Stomach (tissue), 9 donors: ENCODE results near the gene ZDHHC3. TPM values are rescaled to one million over a fixed set of nuclear protein-coding genes. Genes with fewer than 3 reads are reported as not detected.

Experiments used
- DNase-seq, 2 donors: peaks; one replicate each; pipeline versions ENCODE4 v3.0.0 to v3.0.0-alpha.2; 2013 to 2019
- H3K27ac ChIP-seq, 5 donors: fragments of 200-600 bp in 4 of 5; sonication (generic) in 4 of 5; one replicate each; pipeline ENCODE4 v1.5.1; 2013 to 2019; ENCODE audit warnings: mild to moderate bottlenecking in 1 of 5, moderate library complexity in 1 of 5
- H3K27me3 ChIP-seq, 3 donors: fragments of 200-600 bp; sonication (generic); one replicate each; pipeline ENCODE4 v1.5.1; 2017 to 2019; ENCODE audit warnings: mixed run types in 1 of 3
- H3K36me3 ChIP-seq, 4 donors: fragments of 200-600 bp; sonication (generic); 1 replicate in 3 of 4; 2 replicates in 1 of 4; pipeline ENCODE4 v1.5.1; 2016 to 2019
- H3K4me1 ChIP-seq, 4 donors: fragments of 200-600 bp; sonication (generic); one replicate each; pipeline ENCODE4 v1.5.1; 2016 to 2019
- H3K4me3 ChIP-seq, 4 donors: fragments of 200-600 bp; sonication (generic) in 3 of 4; one replicate each; pipeline ENCODE4 v1.5.1; 2016 to 2019; ENCODE audit warnings: mild to moderate bottlenecking in 1 of 4
- H3K9me3 ChIP-seq, 4 donors: fragments of 200-600 bp; sonication (generic); one replicate each; pipeline ENCODE4 v1.5.1; 2016 to 2019
- EP300 ChIP-seq: sonication (generic); formaldehyde crosslinking; IDR thresholded peaks from one replicate; pipeline ENCODE4 v1.6.1; 2017; ENCODE audit warnings: antibody characterized with exemption
- POLR2A ChIP-seq, 4 donors: fragments of 450-650 bp; IDR thresholded peaks; one replicate each; pipeline ENCODE4 v1.6.1; 2016; ENCODE audit warnings: antibody characterized with exemption in 4 of 4, control low read depth in 2 of 4, mild to moderate bottlenecking in 1 of 4, moderate library complexity in 1 of 4
- POLR2AphosphoS5 ChIP-seq, 3 donors: sonication (generic); formaldehyde crosslinking; IDR thresholded peaks; one replicate each; pipeline ENCODE4 v1.6.1; 2016; ENCODE audit warnings: antibody characterized with exemption in 3 of 3
- WGBS, 5 donors: extraction: QIAGEN DNeasy Blood & Tissue Kit in 3 of 5; methylation state at CpG; one replicate each; pipeline versions ENCODE4 v1.1.5 to v1.1.7; 2013 to 2018; 5-methylcytosine and 5-hydroxymethylcytosine counted together
- intact Hi-C: fragments of 100-400 bp; cut with DNase I; formaldehyde crosslinking; loops from one replicate; pipeline ENCODE4 v1.15.1; 2023; ENCODE audit warnings: low total_unique reads
- polyA plus RNA-seq, 3 donors: library from polyadenylated mRNA; stranded (reverse); fragments of 200-250 nt; gene quantifications; one replicate each; pipeline ENCODE4 v1.2.3, GENCODE V29; 2013
- total RNA-seq, 5 donors: library from RNA; depleted of rRNA; stranded (reverse); fragments of >200 nt; gene quantifications; one replicate each; pipeline versions ENCODE4 v1.1.0 to v1.2.3, GENCODE V29; 2014 to 2016
- TF ChIP-seq, protein P1 (sequence below), 7 experiments: fragments of 450-650 bp in 4 of 7; fragments of 200-600 bp in 3 of 7; sonication (generic) in 3 of 7; IDR thresholded peaks; one replicate each; pipeline ENCODE4 v1.5.1; 2016 to 2019; ENCODE audit warnings: antibody characterized with exemption in 7 of 7, control low read depth in 2 of 7, mild to moderate bottlenecking in 1 of 7
- donor health status: healthy with polysubstance abuse.
- donor health status: Bipolar disorder and iron deficiency.
- donor health status: healthy.

Gene ZDHHC3
- total and polyA plus RNA-seq, 8 donors: 29.8 to 140 (median 77.6) TPM

DNA sequence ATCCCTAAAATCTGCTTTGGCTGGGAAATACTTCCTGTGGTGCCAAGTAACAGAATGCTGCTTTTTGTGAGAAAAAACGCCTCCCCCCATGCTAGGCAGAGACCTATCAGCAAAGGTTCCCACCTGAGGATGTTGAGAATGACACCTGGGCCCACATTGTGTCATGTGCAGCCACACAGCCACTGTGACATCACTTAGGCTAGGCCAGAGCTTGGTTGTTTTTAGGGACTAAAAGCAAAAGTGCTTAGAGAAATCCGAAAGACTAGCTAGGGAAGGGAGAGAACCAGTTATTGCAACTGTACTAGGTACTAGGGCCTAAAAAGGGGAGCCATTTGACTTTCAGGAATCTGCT, 6.2 kb downstream of the ZDHHC3 start:
- H3K27me3 ChIP-seq: no peaks in the 10 kb centered on the region
- H3K4me1 ChIP-seq: peaks cover 5 to 87% (median 30%) of the 10 kb centered on the region in 4 donors
- WGBS, 5 donors: 69 to 89% (median 79%) methylated on average over 2 of the region's 2 CpGs
- peak overlapping the region in 2 of 5 donors; percentile 36 to 80 for H3K27ac ChIP-seq
- TF ChIP-seq EP300: no peak
- TF ChIP-seq POLR2A (IDR thresholded peaks at IDR 0.05): no peak
- TF ChIP-seq, protein P1, sequence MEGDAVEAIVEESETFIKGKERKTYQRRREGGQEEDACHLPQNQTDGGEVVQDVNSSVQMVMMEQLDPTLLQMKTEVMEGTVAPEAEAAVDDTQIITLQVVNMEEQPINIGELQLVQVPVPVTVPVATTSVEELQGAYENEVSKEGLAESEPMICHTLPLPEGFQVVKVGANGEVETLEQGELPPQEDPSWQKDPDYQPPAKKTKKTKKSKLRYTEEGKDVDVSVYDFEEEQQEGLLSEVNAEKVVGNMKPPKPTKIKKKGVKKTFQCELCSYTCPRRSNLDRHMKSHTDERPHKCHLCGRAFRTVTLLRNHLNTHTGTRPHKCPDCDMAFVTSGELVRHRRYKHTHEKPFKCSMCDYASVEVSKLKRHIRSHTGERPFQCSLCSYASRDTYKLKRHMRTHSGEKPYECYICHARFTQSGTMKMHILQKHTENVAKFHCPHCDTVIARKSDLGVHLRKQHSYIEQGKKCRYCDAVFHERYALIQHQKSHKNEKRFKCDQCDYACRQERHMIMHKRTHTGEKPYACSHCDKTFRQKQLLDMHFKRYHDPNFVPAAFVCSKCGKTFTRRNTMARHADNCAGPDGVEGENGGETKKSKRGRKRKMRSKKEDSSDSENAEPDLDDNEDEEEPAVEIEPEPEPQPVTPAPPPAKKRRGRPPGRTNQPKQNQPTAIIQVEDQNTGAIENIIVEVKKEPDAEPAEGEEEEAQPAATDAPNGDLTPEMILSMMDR (IDR thresholded peaks at IDR 0.05): no peak
- TF ChIP-seq POLR2AphosphoS5 (IDR thresholded peaks at IDR 0.05): no peak
- H3K9me3 ChIP-seq: no peaks in the 10 kb centered on the region
- intact Hi-C loops: no loop called here
- DNase-seq: peak in 1 of 2 donors; percentile 8
- no peaks in the 10 kb centered on the region for H3K36me3 ChIP-seq
- no peak overlapping the region for H3K4me3 ChIP-seq

DNA sequence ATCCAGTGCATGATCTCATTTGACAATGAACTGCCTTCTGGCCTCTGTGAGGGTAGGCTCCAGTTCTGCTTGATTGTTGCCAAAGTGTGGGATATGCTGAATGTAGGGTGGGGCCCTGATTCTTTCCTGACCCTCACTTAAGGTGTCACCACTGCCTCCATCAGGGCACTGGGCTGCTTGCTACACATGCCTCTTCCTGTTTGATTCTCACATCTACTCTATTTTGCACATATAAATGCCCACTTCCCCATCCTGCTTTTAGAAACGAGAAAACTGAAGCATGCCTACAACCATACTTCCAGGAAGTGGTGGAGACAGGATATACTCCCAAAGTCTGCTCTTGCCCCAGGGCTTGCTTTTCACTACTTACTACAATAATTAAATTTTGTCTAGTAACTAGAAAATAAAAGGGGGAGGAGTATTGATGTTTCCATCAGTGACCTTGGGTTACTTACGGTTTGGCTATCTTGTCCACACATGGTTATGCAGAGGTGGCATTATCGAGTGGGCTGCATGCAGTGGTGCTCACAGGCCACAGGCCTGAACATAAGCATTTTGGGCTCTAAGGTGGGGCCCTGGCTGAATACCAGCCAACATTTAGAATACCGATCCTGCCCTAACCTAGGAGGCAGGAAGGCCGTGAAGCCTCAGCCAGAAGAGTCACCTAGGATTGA, 6.7 kb downstream of the ZDHHC3 start:
- TF ChIP-seq POLR2AphosphoS5 (IDR thresholded peaks at IDR 0.05): no peak
- no peak for TF ChIP-seq POLR2A (IDR thresholded peaks at IDR 0.05)
- TF ChIP-seq, protein P1 (IDR thresholded peaks at IDR 0.05): no peak
- TF ChIP-seq EP300: no peak
- no peaks in the 10 kb centered on the region for H3K9me3 ChIP-seq
- 79 to 87% (median 83%) methylated on average over 5 of the region's 5 CpGs for WGBS, 5 donors
- peaks cover under 1 to 87% (median 25%) of the 10 kb centered on the region in 4 donors for H3K4me1 ChIP-seq
- H3K4me3 ChIP-seq: no peak overlapping the region
- peak in 1 of 2 donors; percentile 19 for DNase-seq
- no peaks in the 10 kb centered on the region for H3K36me3 ChIP-seq
- intact Hi-C loops: no loop called here
- no peaks in the 10 kb centered on the region for H3K27me3 ChIP-seq
- H3K27ac ChIP-seq: peak overlapping the region in 2 of 5 donors; percentile 36 to 80

DNA sequence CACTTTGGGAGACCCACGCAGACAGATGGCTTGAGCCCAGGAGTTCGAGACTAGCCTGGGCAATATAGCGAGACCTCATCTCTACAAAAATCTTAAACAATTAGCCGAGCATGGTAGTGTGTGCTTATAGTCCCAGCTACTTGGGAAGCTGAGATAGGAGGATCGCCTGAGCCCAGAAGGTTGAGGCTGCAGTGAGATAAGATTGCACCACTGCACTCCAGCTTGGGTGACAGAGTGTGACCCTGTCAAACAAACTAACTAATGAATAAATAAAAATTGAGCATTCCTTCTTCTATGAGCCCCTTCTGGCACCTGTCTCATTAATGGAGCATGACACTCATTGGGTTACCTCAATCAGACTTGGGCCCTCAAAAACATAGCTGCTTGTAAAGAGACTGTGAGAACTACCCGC, 7.5 kb downstream of the ZDHHC3 start:
- Histone ChIP-seq H3K4me3 (no peak overlapping the region), H3K27me3 (no peaks in the 10 kb centered on the region), H3K4me1 (peaks cover 0 to 87% (median 23%) of the 10 kb centered on the region in 4 donors), H3K27ac (peak overlapping the region in 3 of 5 donors; percentile 11 to 80 (median 77)), H3K9me3 (no peaks in the 10 kb centered on the region), H3K36me3 (no peaks in the 10 kb centered on the region)
- DNase-seq: peak in 1 of 2 donors; percentile 7
- 72 to 87% (median 78%) methylated on average over 6 of the region's 6 CpGs for WGBS, 5 donors
- intact Hi-C loops: no loop called here
- TF ChIP-seq POLR2A (IDR thresholded peaks at IDR 0.05): no peak
- TF ChIP-seq, protein P1 (IDR thresholded peaks at IDR 0.05): no peak
- TF ChIP-seq EP300: no peak
- TF ChIP-seq POLR2AphosphoS5 (IDR thresholded peaks at IDR 0.05): no peak

DNA sequence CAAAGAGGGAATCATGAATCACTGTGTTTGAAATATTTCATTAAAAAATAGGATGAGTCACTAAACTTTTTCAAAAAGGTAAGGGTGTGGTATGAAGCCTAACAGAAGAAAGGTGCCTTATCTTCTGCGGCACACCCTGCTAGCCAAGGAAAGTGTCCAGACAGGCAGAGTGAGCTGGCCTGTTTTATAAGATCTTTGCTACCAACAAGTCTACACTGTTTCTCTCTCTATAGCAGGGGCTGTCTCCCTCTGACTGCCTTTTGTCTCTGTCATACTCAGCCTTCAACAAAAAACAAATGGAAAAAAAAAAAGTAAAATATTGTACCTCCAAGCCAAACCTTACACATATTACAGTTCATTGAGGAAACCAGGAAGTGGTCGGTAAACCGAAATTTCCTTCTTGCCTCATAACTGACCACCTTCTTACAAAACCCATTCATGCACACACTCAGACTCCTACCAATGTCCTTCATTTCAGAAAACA, 9.1 kb downstream of the ZDHHC3 start:
- peaks cover 8 to 89% (median 23%) of the 10 kb centered on the region in 4 donors for H3K4me1 ChIP-seq
- H3K4me3 ChIP-seq: no peak overlapping the region
- DNase-seq: peak; percentile 53 to 82
- peak in 2 of 3 donors; percentile 47 to 53 for TF ChIP-seq POLR2AphosphoS5 (IDR thresholded peaks at IDR 0.05)
- TF ChIP-seq POLR2A (IDR thresholded peaks at IDR 0.05): no peak
- TF ChIP-seq, protein P1 (IDR thresholded peaks at IDR 0.05): no peak
- no peak for TF ChIP-seq EP300
- peak overlapping the region; percentile 48 to 80 (median 56) for H3K27ac ChIP-seq
- no peaks in the 10 kb centered on the region for H3K36me3 ChIP-seq
- WGBS, 5 donors: 22 to 56% (median 40%) methylated on average over 3 of the region's 3 CpGs
- H3K27me3 ChIP-seq: no peaks in the 10 kb centered on the region
- intact Hi-C loops: no loop called here
- no peaks in the 10 kb centered on the region for H3K9me3 ChIP-seq
